GM12875 (cell line): ENCODE data around the gene MAP7.

Experiments used
- H3K4me3 ChIP-seq: one replicate; pipeline ENCODE4 v1.5.1; 2011; ENCODE audit warnings: low read depth, low read length, control low read depth
- CTCF ChIP-seq: IDR thresholded peaks from 2 replicates; pipeline ENCODE4 v1.5.1; 2011; ENCODE audit warnings: low read depth, mild to moderate bottlenecking, control low read depth, inconsistent platforms, low read length, moderate library complexity, borderline replicate concordance; ENCODE audit not compliant: insufficient read depth

Gene MAP7

GRCh38 chr6:136465766-136466303 lies 84.4 kb downstream of the MAP7 start:
- no peak overlapping the region for H3K4me3 ChIP-seq
- no peak for TF ChIP-seq CTCF

GRCh38 chr6:136464874-136465273 lies 85.3 kb downstream of the MAP7 start:
- no peak for TF ChIP-seq CTCF
- H3K4me3 ChIP-seq: no peak overlapping the region

GRCh38 chr6:136464148-136464547 lies 86.1 kb downstream of the MAP7 start:
- no peak for TF ChIP-seq CTCF
- H3K4me3 ChIP-seq: no peak overlapping the region

GRCh38 chr6:136463743-136464142 lies 86.5 kb downstream of the MAP7 start:
- no peak overlapping the region for H3K4me3 ChIP-seq
- no peak for TF ChIP-seq CTCF

GRCh38 chr6:136446579-136447187 lies 103.5 kb downstream of the MAP7 start:
- TF ChIP-seq CTCF: no peak
- no peak overlapping the region for H3K4me3 ChIP-seq

GRCh38 chr6:136446145-136446544 lies 104.1 kb downstream of the MAP7 start:
- TF ChIP-seq CTCF: no peak

GRCh38 chr6:136445063-136445462 lies 105.2 kb downstream of the MAP7 start:
- TF ChIP-seq CTCF: no peak
- H3K4me3 ChIP-seq: no peak overlapping the region

More at GRCh38 chr6:136446145-136446544, 104.1 kb downstream of the MAP7 start:
- no peak overlapping the region for H3K4me3 ChIP-seq
